ENCODE results near the gene XRRA1.
"Not testable (repeated sequence)": the region's sequence is repeated elsewhere in the genome, so short reads cannot be mapped to it uniquely, and the experiment has no call there.

Gene XRRA1

DNA sequence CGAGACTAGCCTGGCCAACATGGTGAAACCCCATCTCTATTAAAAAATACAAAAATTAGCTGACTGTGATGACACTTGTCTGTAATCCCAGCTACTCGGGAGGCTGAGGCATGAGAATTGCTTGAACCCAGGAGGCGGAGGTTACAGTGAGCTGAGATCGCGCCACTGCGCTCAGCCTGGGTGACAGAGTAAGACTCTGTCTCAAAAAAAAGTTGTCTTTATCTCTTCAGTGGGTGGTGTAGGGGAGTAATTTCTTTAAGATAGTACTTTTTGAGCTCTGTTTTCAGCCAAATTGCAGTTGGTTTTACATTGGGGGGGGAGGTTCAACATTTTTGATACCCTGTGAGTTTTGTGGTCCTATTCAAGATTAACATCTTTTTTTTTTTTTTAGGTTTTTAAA is 11.2 kb upstream of the XRRA1 start:
- H3K4me3 Mint-ChIP-seq; H3K9me3 Mint-ChIP-seq; DNase-seq (ENCODE audit: low spot score in 2 of 2); ATAC-seq: not testable (repeated sequence)
- H3K36me3 Mint-ChIP-seq, result peaks cover 89% of the 10 kb centered on the region
- H3K27ac Mint-ChIP-seq, result peak overlapping the region; percentile 58
- peaks cover 79% of the 10 kb centered on the region for H3K4me1 Mint-ChIP-seq

DNA sequence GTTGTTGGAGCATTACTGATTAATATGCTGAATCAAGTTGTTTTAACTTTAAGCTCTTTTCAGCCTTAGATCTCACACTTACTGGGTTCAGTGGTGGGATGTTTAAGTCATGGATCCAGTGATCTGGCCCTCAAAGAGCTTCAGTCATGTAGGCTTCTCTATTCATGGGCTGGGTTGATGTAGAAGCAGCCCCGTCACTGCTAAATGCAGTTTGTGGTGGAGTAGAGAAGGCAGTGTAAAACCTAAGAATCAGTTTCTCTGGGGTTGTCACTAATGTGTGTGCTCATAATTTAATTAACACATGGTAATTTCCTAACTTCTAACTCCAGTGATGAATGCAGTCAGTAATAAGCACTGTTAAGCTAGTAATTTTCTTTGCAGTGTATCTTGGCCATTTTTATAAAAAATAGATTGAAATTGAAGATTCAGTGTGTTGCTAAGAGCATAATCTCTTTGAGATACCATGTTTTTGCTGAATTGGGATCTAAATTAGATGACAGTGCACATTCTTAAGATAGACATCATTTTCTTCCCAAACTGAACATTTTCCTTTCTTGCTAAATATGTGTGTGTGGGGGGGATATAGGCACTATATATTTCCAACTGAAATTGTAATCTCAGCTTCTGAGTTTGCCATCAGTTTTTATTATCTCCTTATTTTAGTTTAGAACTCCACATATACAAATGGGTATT is 9.2 kb upstream of the XRRA1 start:
- H3K9me3 Mint-ChIP-seq, result no peaks in the 10 kb centered on the region
- ATAC-seq, result peak; percentile 37
- no peak overlapping the region for H3K27ac Mint-ChIP-seq
- no peak for DNase-seq (ENCODE audit: low spot score in 2 of 2)
- no peak overlapping the region for H3K4me3 Mint-ChIP-seq
- peaks cover 88% of the 10 kb centered on the region for H3K4me1 Mint-ChIP-seq
- peaks cover 89% of the 10 kb centered on the region for H3K36me3 Mint-ChIP-seq

- Mint-ChIP-seq H3K9me3 (no peaks in the 10 kb centered on the region), H3K4me1 (peaks cover 86% of the 10 kb centered on the region), H3K27ac (no peak overlapping the region), H3K4me3 (no peak overlapping the region), H3K36me3 (peaks cover 89% of the 10 kb centered on the region)
- no peak for ATAC-seq
- no peak for DNase-seq (ENCODE audit: low spot score in 2 of 2)
Observed at GRCh38 chr11:74956397-74957015, 7.6 kb upstream of the XRRA1 start.

GRCh38 chr11:74954199-74954598 is 5.3 kb upstream of the XRRA1 start:
- Mint-ChIP-seq H3K36me3 (peaks cover 94% of the 10 kb centered on the region), H3K27ac (no peak overlapping the region), H3K4me3 (no peak overlapping the region), H3K4me1 (peaks cover 85% of the 10 kb centered on the region), H3K9me3 (no peaks in the 10 kb centered on the region)
- ATAC-seq (no peak), DNase-seq (ENCODE audit: low spot score in 2 of 2) (no peak)

- Mint-ChIP-seq H3K4me1 (peaks cover 83% of the 10 kb centered on the region), H3K36me3 (peaks cover 94% of the 10 kb centered on the region), H3K4me3 (no peak overlapping the region), H3K9me3 (no peaks in the 10 kb centered on the region), H3K27ac (no peak overlapping the region)
- DNase-seq (ENCODE audit: low spot score in 2 of 2), result no peak
- ATAC-seq, result no peak
Observed at GRCh38 chr11:74953451-74953850, 4.6 kb upstream of the XRRA1 start.

- H3K4me3 Mint-ChIP-seq, result no peak overlapping the region
- peaks cover 77% of the 10 kb centered on the region for H3K4me1 Mint-ChIP-seq
- DNase-seq (ENCODE audit: low spot score in 2 of 2) (no peak), ATAC-seq (no peak)
- H3K36me3 Mint-ChIP-seq, result peaks cover 89% of the 10 kb centered on the region
- H3K27ac Mint-ChIP-seq, result no peak overlapping the region
- H3K9me3 Mint-ChIP-seq, result no peaks in the 10 kb centered on the region
Observed at GRCh38 chr11:74952752-74953151, 3.9 kb upstream of the XRRA1 start.

DNA sequence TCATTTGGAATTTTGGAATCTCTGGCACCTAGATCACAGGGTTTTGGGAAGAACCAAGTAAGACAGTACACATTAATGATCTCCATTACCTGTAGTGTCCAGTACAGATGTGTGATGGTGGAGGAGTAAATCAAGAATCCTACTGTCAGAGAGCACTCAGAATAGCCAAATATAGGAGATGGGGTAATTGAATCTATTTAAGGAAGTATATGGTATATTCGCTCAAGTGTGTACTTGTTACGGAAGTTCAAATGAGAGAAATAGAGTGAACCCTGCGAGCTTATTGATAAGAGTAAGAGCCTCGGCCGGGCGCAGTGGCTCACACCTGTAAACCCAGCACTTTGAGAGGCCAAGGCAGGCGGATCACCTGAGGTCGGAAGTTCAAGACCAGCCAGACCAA is 2.3 kb upstream of the XRRA1 start:
- H3K36me3 Mint-ChIP-seq, result peaks cover 76% of the 10 kb centered on the region
- peaks cover 65% of the 10 kb centered on the region for H3K4me1 Mint-ChIP-seq
- DNase-seq (ENCODE audit: low spot score in 2 of 2) (no peak), ATAC-seq (no peak)
- peak overlapping the region; percentile 85 for H3K4me3 Mint-ChIP-seq
- no peaks in the 10 kb centered on the region for H3K9me3 Mint-ChIP-seq
- peak overlapping the region; percentile 97 for H3K27ac Mint-ChIP-seq

DNA sequence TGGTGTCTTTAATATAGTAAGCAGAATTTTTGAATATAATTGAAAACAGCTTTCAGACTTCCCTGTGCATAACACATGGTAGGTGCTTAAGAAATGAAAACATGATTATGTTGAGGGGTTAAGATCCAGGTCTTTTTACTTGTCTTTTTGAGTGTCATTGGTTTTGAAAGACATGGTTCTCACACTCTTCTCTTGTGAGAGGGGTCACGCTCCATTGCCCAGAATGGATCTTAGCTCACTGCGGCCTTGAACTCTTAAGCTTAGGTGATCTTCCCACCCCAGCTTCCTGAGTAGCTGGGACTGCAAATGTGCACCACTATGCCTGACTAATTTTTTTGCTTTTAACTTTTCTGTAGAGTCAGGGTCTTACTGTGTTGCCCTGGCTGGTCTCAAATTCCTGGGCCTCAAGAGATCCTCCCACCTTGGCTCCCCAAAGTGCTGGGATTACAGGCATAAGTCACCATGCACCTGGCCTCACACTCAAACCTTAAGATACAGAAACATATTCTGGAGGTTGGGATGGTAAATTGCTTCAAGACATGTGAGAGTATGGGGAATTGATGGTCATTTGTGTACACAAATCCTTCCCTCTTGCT is 1.6 kb upstream of the XRRA1 start:
- Mint-ChIP-seq H3K4me1 (peaks cover 57% of the 10 kb centered on the region), H3K9me3 (no peaks in the 10 kb centered on the region), H3K4me3 (peak overlapping the region; percentile 85), H3K36me3 (peaks cover 69% of the 10 kb centered on the region), H3K27ac (peak overlapping the region; percentile 97)
- ATAC-seq, result no peak
- no peak for DNase-seq (ENCODE audit: low spot score in 2 of 2)

DNA sequence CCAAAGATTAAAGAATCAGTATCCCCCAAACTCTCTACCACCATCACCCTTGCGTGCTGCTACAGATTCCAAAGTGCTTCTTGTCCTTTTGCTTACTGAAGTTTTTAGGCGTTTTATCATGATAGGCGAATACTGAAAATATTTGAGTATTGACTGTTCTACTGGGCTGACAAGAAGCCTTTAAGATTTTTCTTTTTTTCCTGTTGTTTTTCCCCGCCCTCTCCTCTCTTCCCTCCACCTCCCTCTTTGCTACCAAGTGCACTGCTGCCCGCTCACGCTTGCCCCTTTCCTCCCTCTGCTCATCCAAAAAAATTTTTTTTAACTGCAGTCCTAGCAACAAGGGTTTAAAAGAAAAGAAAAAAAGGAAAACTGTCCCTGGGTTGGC is 854 bp upstream of the XRRA1 start:
- H3K36me3 Mint-ChIP-seq, result peaks cover 65% of the 10 kb centered on the region
- ATAC-seq (no peak), DNase-seq (ENCODE audit: low spot score in 2 of 2) (no peak)
- peaks cover 50% of the 10 kb centered on the region for H3K4me1 Mint-ChIP-seq
- peak overlapping the region; percentile 97 for H3K27ac Mint-ChIP-seq
- H3K9me3 Mint-ChIP-seq, result no peaks in the 10 kb centered on the region
- H3K4me3 Mint-ChIP-seq, result peak overlapping the region; percentile 85

- DNase-seq (ENCODE audit: low spot score in 2 of 2) (no peak), ATAC-seq (peak; percentile 27)
- peak overlapping the region; percentile 97 for H3K27ac Mint-ChIP-seq
- no peaks in the 10 kb centered on the region for H3K9me3 Mint-ChIP-seq
- H3K4me1 Mint-ChIP-seq, result peaks cover 45% of the 10 kb centered on the region
- peak overlapping the region; percentile 85 for H3K4me3 Mint-ChIP-seq
- peaks cover 52% of the 10 kb centered on the region for H3K36me3 Mint-ChIP-seq
Observed at GRCh38 chr11:74948546-74948897, 369 bp downstream of the XRRA1 start.

DNA sequence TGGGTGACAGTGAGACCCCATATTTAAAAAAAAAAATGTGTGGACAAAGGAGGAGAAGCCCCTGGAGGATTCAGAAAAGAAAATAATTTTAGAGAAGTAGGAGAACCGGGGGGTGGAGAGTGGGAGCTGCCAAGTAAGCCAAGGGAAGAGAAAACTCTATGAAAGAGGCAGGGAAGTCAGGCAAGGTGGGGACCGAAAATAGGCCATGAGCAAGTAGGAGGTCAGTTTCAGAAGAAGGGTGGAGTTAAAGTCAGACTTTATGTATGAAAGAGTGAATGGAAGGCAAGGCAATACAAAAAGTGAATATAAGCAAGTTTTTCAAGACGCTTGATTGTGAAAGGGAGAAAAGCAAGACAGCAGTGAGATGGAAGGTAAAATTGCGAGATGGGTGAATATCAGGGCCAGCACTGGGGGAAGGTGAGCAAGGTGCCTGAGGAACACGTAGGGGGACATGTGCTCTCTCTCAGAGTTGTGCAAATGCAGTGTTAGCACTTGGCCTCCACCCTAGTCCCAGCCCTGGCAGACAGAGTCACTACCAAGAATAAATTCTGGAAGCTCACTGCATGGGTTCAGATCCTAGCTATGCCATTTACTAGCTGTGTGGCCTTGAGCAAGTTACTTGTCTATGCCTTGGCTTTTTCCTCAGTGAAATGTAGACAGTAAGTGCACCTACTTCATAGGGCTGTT is 6.7 kb downstream of the XRRA1 start:
- no peak for DNase-seq (ENCODE audit: low spot score in 2 of 2)
- peaks cover 30% of the 10 kb centered on the region for H3K4me1 Mint-ChIP-seq
- no peaks in the 10 kb centered on the region for H3K9me3 Mint-ChIP-seq
- peak overlapping the region; percentile 18 for H3K4me3 Mint-ChIP-seq
- H3K36me3 Mint-ChIP-seq, result peaks cover 21% of the 10 kb centered on the region
- no peak for ATAC-seq
- H3K27ac Mint-ChIP-seq, result peak overlapping the region; percentile 81

- H3K27ac Mint-ChIP-seq, result peak overlapping the region; percentile 81
- H3K36me3 Mint-ChIP-seq, result peaks cover 28% of the 10 kb centered on the region
- no peaks in the 10 kb centered on the region for H3K9me3 Mint-ChIP-seq
- no peak for ATAC-seq
- no peak for DNase-seq (ENCODE audit: low spot score in 2 of 2)
- H3K4me3 Mint-ChIP-seq, result no peak overlapping the region
- H3K4me1 Mint-ChIP-seq, result peaks cover 30% of the 10 kb centered on the region
Observed at GRCh38 chr11:74941492-74941891, 7.4 kb downstream of the XRRA1 start.

DNA sequence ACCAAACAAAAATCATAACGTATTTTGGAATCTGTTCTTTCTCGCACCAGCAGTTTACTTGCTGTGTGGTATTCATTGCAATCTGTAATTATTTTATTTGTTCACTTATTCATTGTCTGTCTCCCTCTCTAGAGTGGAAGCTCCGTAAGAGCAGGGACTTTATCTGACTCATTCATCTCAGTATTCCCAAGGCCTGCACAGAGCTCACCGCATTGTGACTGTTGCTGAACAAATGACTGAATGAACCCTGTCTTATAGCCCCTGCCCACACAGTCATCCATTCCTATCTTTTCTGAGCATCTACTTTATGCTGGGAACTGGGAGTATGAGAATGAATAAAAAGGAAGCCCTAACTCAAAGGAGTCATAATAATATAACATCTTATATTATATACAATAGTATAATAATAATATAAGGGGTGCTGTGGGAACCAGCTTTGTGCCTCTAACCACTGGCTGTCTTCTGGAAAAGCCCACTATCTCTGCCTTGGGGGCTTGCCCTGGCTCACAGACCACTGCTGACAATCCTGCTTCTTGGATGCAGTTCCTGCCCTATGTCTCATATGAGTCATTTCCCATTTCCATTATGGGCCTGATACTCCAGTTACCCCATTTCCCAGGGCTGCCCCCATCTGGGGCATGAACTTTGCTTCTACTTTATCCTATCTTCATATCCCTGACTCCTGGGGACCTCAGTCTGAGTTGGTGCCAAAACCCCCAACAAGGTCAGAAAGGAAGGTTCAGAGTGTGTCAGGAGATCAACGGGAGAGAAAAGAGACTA is 11.0 kb downstream of the XRRA1 start:
- H3K4me1 Mint-ChIP-seq, result peaks cover 18% of the 10 kb centered on the region
- H3K9me3 Mint-ChIP-seq, result no peaks in the 10 kb centered on the region
- peaks cover 30% of the 10 kb centered on the region for H3K36me3 Mint-ChIP-seq
- no peak overlapping the region for H3K4me3 Mint-ChIP-seq
- ATAC-seq (no peak), DNase-seq (ENCODE audit: low spot score in 2 of 2) (no peak)
- H3K27ac Mint-ChIP-seq, result no peak overlapping the region

DNA sequence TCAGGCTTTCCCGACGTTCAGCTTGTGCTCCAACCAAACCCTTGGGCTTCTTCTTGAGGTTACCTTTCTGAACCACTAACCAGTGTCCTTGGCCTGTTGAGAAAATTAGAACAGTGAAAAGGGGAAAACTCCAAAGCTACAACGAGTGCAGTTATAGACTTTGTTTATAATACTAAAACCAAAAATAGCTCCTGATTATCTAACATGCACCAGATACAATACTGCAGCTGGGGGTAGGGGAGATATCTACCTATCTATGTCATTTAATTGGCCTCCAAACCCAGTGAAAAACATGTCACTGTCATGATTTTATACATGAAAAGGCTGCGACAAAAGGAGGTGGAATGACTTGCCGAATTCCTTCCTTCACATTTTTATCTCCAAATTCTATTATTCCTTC is 11.9 kb downstream of the XRRA1 start:
- no peak overlapping the region for H3K27ac Mint-ChIP-seq
- ATAC-seq, result no peak
- no peak overlapping the region for H3K4me3 Mint-ChIP-seq
- H3K36me3 Mint-ChIP-seq, result peaks cover 33% of the 10 kb centered on the region
- DNase-seq (ENCODE audit: low spot score in 2 of 2), result no peak
- no peaks in the 10 kb centered on the region for H3K9me3 Mint-ChIP-seq
- H3K4me1 Mint-ChIP-seq, result peaks cover 17% of the 10 kb centered on the region

GRCh38 chr11:74936087-74936486 is 12.8 kb downstream of the XRRA1 start:
- Mint-ChIP-seq H3K4me3 (no peak overlapping the region), H3K9me3 (no peaks in the 10 kb centered on the region), H3K27ac (no peak overlapping the region), H3K4me1 (peaks cover 9% of the 10 kb centered on the region), H3K36me3 (peaks cover 24% of the 10 kb centered on the region)
- DNase-seq (ENCODE audit: low spot score in 2 of 2) (no peak), ATAC-seq (no peak)
